ENCODE results near the gene SLC17A4.

SLC17A4 gene

DNA sequence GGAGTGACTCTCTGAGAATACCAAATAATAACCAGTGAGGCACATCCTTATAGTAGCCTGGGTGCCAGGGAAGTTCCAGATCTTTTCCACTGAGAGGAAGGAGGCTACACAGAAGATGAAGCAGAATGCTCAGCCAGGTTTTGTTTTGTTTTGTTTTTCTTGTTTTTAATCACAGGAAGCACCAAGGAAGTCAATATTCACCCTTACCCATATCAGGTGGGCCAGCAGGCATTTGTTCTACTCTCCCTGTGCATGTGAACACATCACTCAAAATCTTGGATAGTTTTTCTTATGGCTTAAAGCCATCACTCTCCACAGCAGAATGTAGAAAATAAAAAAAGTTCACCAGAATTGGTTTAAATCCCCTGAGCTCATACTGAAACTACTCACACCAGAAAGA is 66.8 kb downstream of the SLC17A4 start:
- no peak for DNase-seq

DNA sequence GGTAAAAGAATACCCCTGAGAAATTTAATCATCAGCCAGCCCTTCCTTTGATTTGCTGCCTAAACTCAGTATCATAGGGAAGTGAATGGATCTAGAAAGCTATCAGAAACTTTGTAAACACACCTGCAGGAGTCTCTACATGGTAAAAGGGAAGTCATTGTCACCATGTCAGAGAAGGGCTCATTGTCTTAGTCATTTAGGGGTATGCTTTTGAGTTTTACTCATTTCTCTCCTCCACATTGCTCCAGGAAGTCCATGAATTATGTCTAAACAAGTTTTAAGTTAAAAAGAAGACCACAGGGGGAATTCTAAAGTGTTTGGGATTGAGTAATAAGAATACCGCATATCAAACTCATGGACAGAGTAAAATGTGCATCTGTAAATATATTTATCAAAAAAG is 74.8 kb downstream of the SLC17A4 start:
- DNase-seq: no peak

DNA sequence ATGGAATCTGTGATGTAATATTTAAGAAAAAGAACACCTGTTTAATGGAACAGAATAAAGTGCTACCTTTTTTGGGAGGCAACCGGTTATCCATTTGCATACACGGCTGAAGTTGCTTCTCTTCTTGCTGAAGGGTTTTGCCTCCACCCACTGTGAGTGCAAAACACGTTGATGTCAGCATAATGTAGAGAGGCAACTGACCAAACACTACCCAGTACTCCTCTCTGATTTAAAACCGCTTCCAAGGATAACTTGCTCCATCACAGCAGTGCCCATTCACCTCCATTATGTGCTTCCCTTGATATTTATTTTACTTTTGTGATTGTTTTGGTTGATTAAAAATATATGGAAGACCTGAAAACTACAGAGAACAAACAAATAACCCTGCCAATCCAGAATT is 75.9 kb downstream of the SLC17A4 start:
- no peak for DNase-seq

All from SHP77 (cell line).